NCI-H2107 treated with DMSO at 0.1 percent for 48 hours (cell line): ENCODE results near the gene STRBP.

Experiments
- DNase-seq: peaks from one replicate; lab custom pipeline; 2025; ENCODE audit not compliant: unreplicated experiment; lab: John Stamatoyannopoulos, UW

The STRBP gene

DNA sequence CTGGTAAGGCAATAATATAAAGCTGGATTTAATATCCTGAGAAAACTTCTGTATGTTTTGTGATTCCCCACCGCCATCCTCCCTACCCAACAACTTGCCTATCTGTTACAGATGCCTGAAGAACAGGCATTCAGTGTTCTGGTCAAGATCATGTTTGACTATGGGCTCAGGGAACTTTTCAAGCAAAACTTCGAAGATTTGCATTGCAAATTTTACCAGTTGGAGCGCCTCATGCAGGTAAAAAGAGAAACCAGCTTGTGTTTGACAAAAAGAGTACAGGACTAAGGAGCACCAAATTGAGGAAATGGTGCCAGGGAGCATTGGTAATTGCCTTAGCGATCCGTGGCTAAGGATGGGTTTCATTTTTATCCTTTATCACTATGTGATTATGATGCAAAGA lies 194.9 kb downstream of the STRBP start:
- DNase-seq: no peak

DNA sequence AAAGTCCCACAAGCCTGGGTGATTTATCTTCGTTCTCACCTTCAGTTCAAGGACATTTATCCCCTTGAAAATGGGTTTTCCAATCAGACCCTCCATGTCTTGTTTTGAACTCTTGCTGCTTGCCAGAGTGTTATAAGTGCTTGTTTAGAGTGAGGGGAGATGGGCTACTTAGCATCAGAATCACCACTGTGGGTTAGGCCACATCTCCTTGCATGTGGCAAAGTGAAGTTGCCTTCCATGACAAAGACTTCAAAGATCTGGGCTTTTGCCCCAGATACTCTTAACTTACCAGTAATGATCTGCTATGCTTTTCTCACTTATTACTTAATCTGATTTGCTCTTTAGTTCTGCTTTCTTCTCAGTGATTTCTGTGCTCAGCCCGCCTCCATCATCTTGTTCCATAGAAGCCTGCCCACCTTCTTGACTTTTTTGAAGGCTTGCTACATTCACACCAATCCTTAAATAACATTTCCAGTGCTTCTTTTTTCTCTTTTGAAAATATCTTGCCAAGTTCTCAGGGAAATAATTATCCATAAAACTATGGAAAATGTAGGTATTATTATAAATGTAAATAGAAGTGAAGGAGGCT lies 195.9 kb downstream of the STRBP start:
- no peak for DNase-seq
